Measurements from ENCODE around the gene DLG2.

The DLG2 gene

DNA sequence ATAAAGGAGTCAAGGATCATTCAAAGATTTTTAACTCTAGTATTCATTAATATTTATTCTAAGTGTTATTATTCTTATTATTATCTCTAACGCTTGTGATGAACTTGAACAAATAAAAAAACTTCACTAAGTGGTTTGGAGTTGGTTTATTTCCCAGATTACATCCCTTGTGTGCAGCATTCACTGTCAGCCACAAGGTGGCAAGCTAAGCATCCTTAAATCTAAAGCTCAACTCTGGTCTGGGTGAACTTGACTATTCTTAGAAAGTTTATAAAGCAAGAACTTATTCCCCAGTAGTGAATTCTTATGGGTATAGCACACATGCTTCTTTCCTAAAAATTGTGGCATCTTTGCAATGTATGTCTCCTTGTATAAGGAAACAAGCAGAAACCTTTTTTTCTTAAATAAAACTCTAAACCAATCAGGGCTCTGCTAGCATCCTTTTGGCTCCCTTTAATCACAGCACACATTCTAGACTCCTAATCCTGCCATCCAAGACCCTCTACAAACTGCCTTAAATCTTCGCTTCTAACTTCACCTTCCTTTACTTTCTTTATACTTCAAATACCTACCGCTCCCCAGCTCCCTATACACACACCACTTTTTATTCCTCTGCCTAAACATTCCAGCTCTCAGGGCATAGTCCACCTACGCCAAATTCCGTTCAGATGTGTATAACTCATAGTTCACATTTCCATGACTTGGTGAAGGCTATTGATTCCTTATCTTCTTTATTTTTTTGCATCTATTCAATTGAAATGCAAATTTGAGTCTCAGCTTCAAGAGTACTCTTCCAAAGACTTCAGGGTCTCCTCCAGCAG is 1068.8 kb downstream of the DLG2 start:
- peak; percentile 27 for DNase-seq (ENCODE audit: low read depth)
- no peak overlapping the region for H3K4me3 ChIP-seq (ENCODE audit: low read depth, low read length)
- TF ChIP-seq, protein P1, sequence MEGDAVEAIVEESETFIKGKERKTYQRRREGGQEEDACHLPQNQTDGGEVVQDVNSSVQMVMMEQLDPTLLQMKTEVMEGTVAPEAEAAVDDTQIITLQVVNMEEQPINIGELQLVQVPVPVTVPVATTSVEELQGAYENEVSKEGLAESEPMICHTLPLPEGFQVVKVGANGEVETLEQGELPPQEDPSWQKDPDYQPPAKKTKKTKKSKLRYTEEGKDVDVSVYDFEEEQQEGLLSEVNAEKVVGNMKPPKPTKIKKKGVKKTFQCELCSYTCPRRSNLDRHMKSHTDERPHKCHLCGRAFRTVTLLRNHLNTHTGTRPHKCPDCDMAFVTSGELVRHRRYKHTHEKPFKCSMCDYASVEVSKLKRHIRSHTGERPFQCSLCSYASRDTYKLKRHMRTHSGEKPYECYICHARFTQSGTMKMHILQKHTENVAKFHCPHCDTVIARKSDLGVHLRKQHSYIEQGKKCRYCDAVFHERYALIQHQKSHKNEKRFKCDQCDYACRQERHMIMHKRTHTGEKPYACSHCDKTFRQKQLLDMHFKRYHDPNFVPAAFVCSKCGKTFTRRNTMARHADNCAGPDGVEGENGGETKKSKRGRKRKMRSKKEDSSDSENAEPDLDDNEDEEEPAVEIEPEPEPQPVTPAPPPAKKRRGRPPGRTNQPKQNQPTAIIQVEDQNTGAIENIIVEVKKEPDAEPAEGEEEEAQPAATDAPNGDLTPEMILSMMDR (IDR thresholded peaks at IDR 0.05; ENCODE audit: low read depth, low read length, missing control alignments): peak; percentile 75

- TF ChIP-seq, protein P1 (IDR thresholded peaks at IDR 0.05; ENCODE audit: low read depth, low read length, missing control alignments): no peak
- no peak for DNase-seq (ENCODE audit: low read depth)
- no peak overlapping the region for H3K4me3 ChIP-seq (ENCODE audit: low read depth, low read length)
Observed at GRCh38 chr11:84552791-84553190, 1074.4 kb downstream of the DLG2 start.

GRCh38 chr11:84549217-84549616 is 1077.9 kb downstream of the DLG2 start:
- TF ChIP-seq, protein P1 (IDR thresholded peaks at IDR 0.05; ENCODE audit: low read depth, low read length, missing control alignments): no peak
- no peak overlapping the region for H3K4me3 ChIP-seq (ENCODE audit: low read depth, low read length)
- peak; percentile 43 for DNase-seq (ENCODE audit: low read depth)

DNA sequence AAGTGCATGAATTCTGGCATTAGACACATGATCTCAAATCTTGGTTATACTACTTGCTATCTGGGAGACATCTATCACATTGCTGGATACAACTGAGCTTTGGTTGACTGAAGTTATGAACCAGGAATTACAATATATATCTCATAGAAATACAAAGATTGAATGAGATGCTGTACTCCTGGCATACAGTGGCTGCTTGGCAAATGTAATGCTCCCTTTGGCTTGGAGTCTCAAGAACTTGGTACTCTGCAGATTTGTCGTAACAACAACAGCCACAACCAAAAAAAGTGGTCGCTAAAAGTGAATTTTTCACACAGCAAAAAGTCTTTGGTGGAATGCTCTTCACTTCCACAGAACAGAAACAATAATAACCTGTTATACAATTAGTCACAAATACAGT is 1082.6 kb downstream of the DLG2 start:
- TF ChIP-seq, protein P1 (IDR thresholded peaks at IDR 0.05; ENCODE audit: low read depth, low read length, missing control alignments): no peak
- no peak overlapping the region for H3K4me3 ChIP-seq (ENCODE audit: low read depth, low read length)
- DNase-seq (ENCODE audit: low read depth): no peak

- no peak for DNase-seq (ENCODE audit: low read depth)
- TF ChIP-seq, protein P1 (IDR thresholded peaks at IDR 0.05; ENCODE audit: low read depth, low read length, missing control alignments): no peak
- no peak overlapping the region for H3K4me3 ChIP-seq (ENCODE audit: low read depth, low read length)
Observed at GRCh38 chr11:84543367-84544159, 1083.6 kb downstream of the DLG2 start.

GRCh38 chr11:84541731-84542340 is 1085.3 kb downstream of the DLG2 start:
- TF ChIP-seq, protein P1 (IDR thresholded peaks at IDR 0.05; ENCODE audit: low read depth, low read length, missing control alignments): no peak
- DNase-seq (ENCODE audit: low read depth): no peak
- no peak overlapping the region for H3K4me3 ChIP-seq (ENCODE audit: low read depth, low read length)

Measured in GM12864 (cell line).